Keratinocyte (primary cell): Measurements from ENCODE around the gene PCTP.

ENCODE experiments used
- CTCF ChIP-seq, 3 experiments: IDR thresholded peaks in 1 of 3; conservative IDR thresholded peaks in 1 of 3; optimal IDR thresholded peaks in 1 of 3; 2 replicates in 2 of 3; 3 replicates in 1 of 3; pipeline versions ENCODE3 to v1.5.1; 2011; ENCODE audit warnings: low read length in 3 of 3, mild to moderate bottlenecking in 3 of 3, moderate library complexity in 2 of 3, control low read depth in 1 of 3, inconsistent platforms in 1 of 3; ENCODE audit not compliant: insufficient read depth in 2 of 3; ENCODE audit errors: extremely low read depth in 1 of 3
- EZH2 ChIP-seq: IDR thresholded peaks from one replicate; pipeline ENCODE4 v1.6.1; 2012; ENCODE audit warnings: inconsistent platforms, mild to moderate bottlenecking, low read length, moderate library complexity

DNA sequence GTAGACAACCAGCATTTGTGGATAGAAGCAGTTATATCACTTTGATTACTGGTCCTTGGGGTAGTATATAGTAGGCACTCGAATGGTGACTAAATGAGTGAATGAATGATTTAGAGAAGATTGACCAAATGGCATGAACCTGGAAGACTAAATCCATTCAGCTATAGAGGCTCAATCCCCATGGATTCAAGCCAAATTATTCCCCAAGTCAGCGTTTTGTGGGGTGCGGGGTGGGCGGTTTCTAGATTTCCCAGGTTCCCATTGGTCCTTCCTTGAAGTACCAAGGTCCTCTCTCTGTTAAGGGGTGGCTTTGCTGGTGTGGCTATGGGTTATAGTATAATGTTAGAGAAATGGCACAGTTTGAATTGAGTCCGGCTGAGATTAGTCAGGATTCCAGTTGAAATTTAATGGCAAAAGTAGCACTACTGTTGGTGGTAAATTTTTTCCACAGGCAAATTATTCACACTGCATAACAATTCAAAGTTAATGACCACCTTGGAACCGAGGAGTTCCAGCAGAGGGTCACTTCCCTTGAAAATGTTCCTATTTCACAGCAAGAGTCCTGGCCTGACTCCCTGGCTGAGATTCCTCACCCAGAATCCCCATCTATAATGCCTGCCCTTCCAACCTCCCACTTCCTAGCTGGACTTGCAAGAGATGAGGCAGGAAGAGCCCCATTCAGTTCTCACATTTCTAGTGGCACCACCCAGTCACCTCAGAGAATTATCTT lies 27.7 kb downstream of the PCTP start:
- TF ChIP-seq CTCF (optimal IDR thresholded peaks at IDR 0.05 in 1 of 3, IDR thresholded peaks at IDR 0.05 in 1 of 3, conservative IDR thresholded peaks at IDR 0.05 in 1 of 3; ENCODE audit: extremely low read depth in 1 of 3, insufficient read depth in 2 of 3, low read length in 3 of 3) (no peak), EZH2 (no peak)
